Endothelial cell of umbilical vein (primary cell): ENCODE data around the gene CMC4. TPM values are rescaled to one million over a fixed set of nuclear protein-coding genes. Genes with fewer than 3 reads are reported as not detected.

Experiments
- BruUV-seq: library from RNA; stranded (reverse); fragments of 400-500 nt; replicated peaks from 2 replicates; lab custom pipeline; 2021; lab: Mats Ljungman, UMichigan
- CTCF ChIA-PET: fragments of 300-600, 350-600 bp; sonication (Branson Sonifier 250); formaldehyde crosslinking; loops from one replicate; lab custom pipeline; 2021; ENCODE audit warnings: antibody characterized with exemption, inconsistent platforms; lab: Charles Lee
- POLR2A ChIA-PET: fragments of 300-600, 350-600 bp; sonication (Branson Sonifier 250); formaldehyde crosslinking; loops from one replicate; lab custom pipeline; 2021; ENCODE audit warnings: antibody characterized with exemption, inconsistent platforms; lab: Charles Lee
- DNase-seq: peaks from one replicate; pipeline ENCODE4 v3.0.0-alpha.2; 2011; ENCODE audit warnings: low read depth, low spot score
- FAIRE-seq: peaks from 2 replicates; lab custom pipeline; 2011; peaks lifted over from hg19 to GRCh38; lab: Jason Lieb, UNC
- H2AFZ ChIP-seq: 2 replicates; pipeline ENCODE4 v1.6.0; 2012; ENCODE audit warnings: low read depth, low read length, control low read depth, inconsistent platforms
- H3K27ac ChIP-seq: 2 replicates; pipeline ENCODE4 v1.5.1; 2011; ENCODE audit warnings: low read depth, mild to moderate bottlenecking, control low read depth, low read length, moderate library complexity; ENCODE audit not compliant: insufficient read depth
- H3K27me3 ChIP-seq, 2 experiments: 2 replicates each; pipeline versions ENCODE4 v1.6.0 to v1.6.1; 2011; ENCODE audit warnings: low read length in 2 of 2, mixed read lengths in 1 of 2; ENCODE audit not compliant: control insufficient read depth in 2 of 2, insufficient read depth in 2 of 2
- H3K36me3 ChIP-seq, 2 experiments: 2 replicates in 1 of 2; 3 replicates in 1 of 2; pipeline ENCODE4 v1.5.1; 2011; ENCODE audit warnings: low read length in 2 of 2, mild to moderate bottlenecking in 1 of 2, moderate library complexity in 1 of 2; ENCODE audit not compliant: control insufficient read depth in 2 of 2, insufficient read depth in 2 of 2; ENCODE audit errors: extremely low read depth in 1 of 2
- H3K4me1 ChIP-seq: 3 replicates; pipeline ENCODE4 v1.5.1; 2011; ENCODE audit warnings: mild to moderate bottlenecking, low read length; ENCODE audit not compliant: control insufficient read depth, insufficient read depth; ENCODE audit errors: extremely low read depth
- H3K4me2 ChIP-seq: 2 replicates; pipeline ENCODE4 v1.6.1; 2011; ENCODE audit warnings: low read length, control low read depth, mixed read lengths; ENCODE audit not compliant: insufficient read depth
- H3K4me3 ChIP-seq, 3 experiments: fragments of 200-600 bp in 1 of 3; sonication (generic), shearing (Covaris generic) in 1 of 3; replicated peaks in 1 of 3; 2 replicates each; pipeline ENCODE4 v1.5.1; 2011 to 2016; ENCODE audit warnings: control low read depth in 3 of 3, low read length in 3 of 3, mild to moderate bottlenecking in 2 of 3, inconsistent platforms in 1 of 3, low read depth in 1 of 3, moderate library complexity in 1 of 3; ENCODE audit not compliant: insufficient read depth in 1 of 3
- H3K79me2 ChIP-seq: 2 replicates; pipeline ENCODE4 v1.6.0; 2012; ENCODE audit warnings: low read length, inconsistent platforms; ENCODE audit not compliant: control insufficient read depth, insufficient read depth
- H3K9ac ChIP-seq: replicated peaks from 2 replicates; pipeline ENCODE3; 2011; ENCODE audit warnings: low read length, control low read depth; ENCODE audit not compliant: insufficient read depth; ENCODE audit errors: extremely low read depth
- H3K9me1 ChIP-seq: replicated peaks from 3 replicates; pipeline ENCODE4 v1.6.0; 2011; ENCODE audit warnings: mild to moderate bottlenecking, low read length; ENCODE audit not compliant: control insufficient read depth, insufficient read depth; ENCODE audit errors: extremely low read depth
- H3K9me3 ChIP-seq: replicated peaks from 2 replicates; pipeline ENCODE4 v1.5.1; 2012; ENCODE audit warnings: low read length, inconsistent platforms; ENCODE audit not compliant: control insufficient read depth, insufficient read depth
- H4K20me1 ChIP-seq: replicated peaks from 2 replicates; pipeline ENCODE3; 2011; ENCODE audit warnings: mild to moderate bottlenecking, low read length; ENCODE audit not compliant: control insufficient read depth, insufficient read depth; ENCODE audit errors: extremely low read depth
- EZH2 ChIP-seq: IDR thresholded peaks from 2 replicates; pipeline ENCODE4 v1.6.1; 2012; ENCODE audit warnings: borderline replicate concordance, low read depth, mild to moderate bottlenecking, moderate library complexity, low read length, inconsistent platforms; ENCODE audit not compliant: severe bottlenecking
- FOS ChIP-seq: IDR thresholded peaks from 2 replicates; pipeline ENCODE4 v1.6.1; 2011; ENCODE audit warnings: mild to moderate bottlenecking, low read length, moderate library complexity, borderline replicate concordance; ENCODE audit not compliant: insufficient read depth
- JUN ChIP-seq: IDR thresholded peaks from 2 replicates; pipeline ENCODE4 v1.6.1; 2011; ENCODE audit warnings: borderline replicate concordance, low read depth; ENCODE audit not compliant: insufficient read length, insufficient read depth
- MYC ChIP-seq: IDR thresholded peaks from one replicate; pipeline ENCODE4 v1.6.1; 2011; ENCODE audit warnings: mild to moderate bottlenecking, low read depth, low read length
- POLR2A ChIP-seq: IDR thresholded peaks from 2 replicates; pipeline ENCODE4 v1.6.1; 2012; ENCODE audit warnings: low read depth, mild to moderate bottlenecking, control low read depth, low read length
- POLR2AphosphoS5 ChIP-seq: IDR thresholded peaks from 2 replicates; pipeline ENCODE4 v1.6.1; 2012; ENCODE audit warnings: low read depth, mild to moderate bottlenecking, control low read depth, low read length, moderate library complexity; ENCODE audit not compliant: insufficient read depth
- dilution Hi-C: fragments of 300-500 bp; cut with MboI; formaldehyde crosslinking; loops from one replicate; pipeline ENCODE4 v1.15.0; 2019; ENCODE audit warnings: low sequenced_read_pairs; ENCODE audit not compliant: extremely low pct_ligation_motif_present
- intact Hi-C: fragments of 100-400 bp; cut with micrococcal nuclease; formaldehyde crosslinking; loops from one replicate; pipeline ENCODE4 v1.10.0; 2022
- polyA plus RNA-seq, 4 experiments: library from polyadenylated mRNA; depleted of rRNA in 3 of 4; stranded (reverse) in 3 of 4; unstranded in 1 of 4; fragments of >200 nt; gene quantifications; 2 replicates each; pipeline versions ENCODE4 v1.2.1 to v1.2.3, GENCODE V29; 2011 to 2012; ENCODE audit warnings: missing spikeins in 1 of 4
- total RNA-seq: library from RNA; stranded (reverse); gene quantifications from 2 replicates; pipeline ENCODE4 v1.2.3, GENCODE V29; 2021
- TF ChIP-seq, protein P1 (sequence below), 2 donors: IDR thresholded peaks; 1 replicate in 1 of 2; 2 replicates in 1 of 2; pipeline ENCODE4 v1.5.1; 2011; ENCODE audit warnings: low read length in 2 of 2, mild to moderate bottlenecking in 2 of 2, moderate library complexity in 2 of 2, control low read depth in 1 of 2, inconsistent platforms in 1 of 2, low read depth in 1 of 2; ENCODE audit not compliant: insufficient read depth in 1 of 2; ENCODE audit errors: extremely low read depth in 1 of 2
- TF ChIP-seq, protein P2 (sequence below): IDR thresholded peaks from 2 replicates; pipeline ENCODE4 v1.6.1; 2011; ENCODE audit not compliant: insufficient read depth, insufficient read length

CMC4 gene
- total and polyA plus RNA-seq, 2 donors (not counting 3 experiments of a cell fraction or from before 2014, with no cell fraction given) = 3.2 to 6.7 TPM

DNA sequence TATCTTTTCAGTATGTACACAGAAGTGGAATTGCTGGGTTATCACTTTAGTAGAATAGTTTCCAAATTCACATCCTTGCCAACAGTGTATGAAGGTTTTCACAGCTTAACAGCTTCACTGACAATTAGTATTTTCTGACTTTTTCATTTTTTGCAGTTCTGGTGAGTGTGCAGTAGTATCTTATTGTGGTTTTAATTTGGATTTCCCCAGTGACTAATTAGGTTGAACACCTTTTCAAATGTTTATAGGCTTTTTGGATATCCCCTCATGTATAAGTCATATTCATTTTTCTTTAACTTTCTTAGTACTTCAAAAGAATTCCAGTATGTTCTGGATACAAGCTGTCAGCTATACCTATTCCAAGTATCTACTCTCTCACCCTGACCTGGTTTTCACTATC, 37.5 kb upstream of the CMC4 start:
- intact Hi-C loops = no loop called here
- no peak overlapping the region for H3K4me3 ChIP-seq
- TF ChIP-seq, protein P1, sequence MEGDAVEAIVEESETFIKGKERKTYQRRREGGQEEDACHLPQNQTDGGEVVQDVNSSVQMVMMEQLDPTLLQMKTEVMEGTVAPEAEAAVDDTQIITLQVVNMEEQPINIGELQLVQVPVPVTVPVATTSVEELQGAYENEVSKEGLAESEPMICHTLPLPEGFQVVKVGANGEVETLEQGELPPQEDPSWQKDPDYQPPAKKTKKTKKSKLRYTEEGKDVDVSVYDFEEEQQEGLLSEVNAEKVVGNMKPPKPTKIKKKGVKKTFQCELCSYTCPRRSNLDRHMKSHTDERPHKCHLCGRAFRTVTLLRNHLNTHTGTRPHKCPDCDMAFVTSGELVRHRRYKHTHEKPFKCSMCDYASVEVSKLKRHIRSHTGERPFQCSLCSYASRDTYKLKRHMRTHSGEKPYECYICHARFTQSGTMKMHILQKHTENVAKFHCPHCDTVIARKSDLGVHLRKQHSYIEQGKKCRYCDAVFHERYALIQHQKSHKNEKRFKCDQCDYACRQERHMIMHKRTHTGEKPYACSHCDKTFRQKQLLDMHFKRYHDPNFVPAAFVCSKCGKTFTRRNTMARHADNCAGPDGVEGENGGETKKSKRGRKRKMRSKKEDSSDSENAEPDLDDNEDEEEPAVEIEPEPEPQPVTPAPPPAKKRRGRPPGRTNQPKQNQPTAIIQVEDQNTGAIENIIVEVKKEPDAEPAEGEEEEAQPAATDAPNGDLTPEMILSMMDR (IDR thresholded peaks at IDR 0.05; ENCODE audit: extremely low read depth in 1 of 2, insufficient read depth in 1 of 2, low read depth in 1 of 2, low read length in 2 of 2) = no peak
- TF ChIP-seq JUN (no peak), POLR2A (no peak), FOS (no peak), MYC (no peak), POLR2AphosphoS5 (no peak), EZH2 (no peak)
- TF ChIP-seq, protein P2, sequence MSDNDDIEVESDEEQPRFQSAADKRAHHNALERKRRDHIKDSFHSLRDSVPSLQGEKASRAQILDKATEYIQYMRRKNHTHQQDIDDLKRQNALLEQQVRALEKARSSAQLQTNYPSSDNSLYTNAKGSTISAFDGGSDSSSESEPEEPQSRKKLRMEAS = no peak
- ChIA-PET POLR2A (no interaction called here), CTCF (no interaction called here)
- FAIRE-seq (no peak), DNase-seq (no peak)
- no peak overlapping the region for H3K4me2 ChIP-seq
- H3K9ac ChIP-seq = no peak overlapping the region
- no peaks in the 10 kb centered on the region for H3K79me2 ChIP-seq
- no peaks in the 10 kb centered on the region for H3K4me1 ChIP-seq
- H3K9me3 ChIP-seq = no peaks in the 10 kb centered on the region
- H3K27ac ChIP-seq = no peak overlapping the region
- dilution Hi-C loops = no loop called here
- no peaks in the 10 kb centered on the region for H4K20me1 ChIP-seq
- no peak overlapping the region for H2AFZ ChIP-seq
- no peaks in the 10 kb centered on the region for H3K9me1 ChIP-seq
- BruUV-seq = no TSS peak
- no peaks in the 10 kb centered on the region for H3K27me3 ChIP-seq
- H3K36me3 ChIP-seq = peaks cover 0 to 2% of the 10 kb centered on the region in 2 experiments
